ENCODE data around the gene ARRB1.

DNA sequence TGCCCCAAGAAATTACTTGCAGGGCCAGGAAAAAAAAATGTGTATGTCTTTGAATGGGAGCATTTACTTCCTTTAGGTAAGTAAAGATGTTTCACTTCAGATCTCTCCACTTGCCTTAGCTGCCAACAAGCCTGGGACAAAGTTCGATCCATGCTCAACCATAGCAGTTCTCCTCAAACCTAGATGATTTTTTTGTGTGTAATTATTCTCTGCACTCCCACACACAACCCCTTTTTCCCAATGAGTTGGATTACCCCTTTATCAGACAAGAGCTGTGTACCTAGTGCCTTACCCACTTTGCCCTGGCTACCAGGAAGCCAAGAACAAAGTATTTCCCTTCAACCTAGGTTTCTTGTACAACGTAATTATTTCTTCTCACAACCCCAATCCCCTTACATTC, 75.3 kb downstream of the ARRB1 start:
- TF ChIP-seq CHD2 (IDR thresholded peaks at IDR 0.05; ENCODE audit: borderline replicate concordance, low read depth, low read length): no peak
- no peak for TF ChIP-seq YY1 (IDR thresholded peaks at IDR 0.05; ENCODE audit: low read depth, low read length)
- TF ChIP-seq IKZF2 (IDR thresholded peaks at IDR 0.05): no peak

All from GM12878 (cell line).